ENCODE measurements around the gene RXFP2.
A peak's percentile ranks its signal among the peaks of the same experiment; 100 is the strongest.

- TF ChIP-seq POLR2A (IDR thresholded peaks at IDR 0.05): no peak
- peak; percentile 29 to 57 (median 44) for TF ChIP-seq CTCF (IDR thresholded peaks at IDR 0.05)
Observed at GRCh38 chr13:31797154-31797775, 57.9 kb downstream of the RXFP2 start.
